GM23338 (cell line): Measurements from ENCODE around the gene AGPAT3.

Source experiments
- CREB1 ChIP-seq: fragments of 250-450 bp; sonication (Bioruptor Pico); IDR thresholded peaks from 2 replicates; pipeline ENCODE4 v1.5.0; 2020; ENCODE audit warnings: low read depth, mild to moderate bottlenecking, moderate library complexity
- CTCF ChIP-seq, 2 experiments: fragments of 200-600 bp in 1 of 2; sonication (generic) in 1 of 2; conservative IDR thresholded peaks; 2 replicates each; pipeline versions ENCODE4 v1.5.1 to v1.6.1; 2016 to 2017; ENCODE audit warnings: antibody characterized with exemption in 2 of 2, low read depth in 2 of 2, mild to moderate bottlenecking in 2 of 2, moderate library complexity in 1 of 2
- EZH2 ChIP-seq: fragments of 200-600 bp; sonication (generic); IDR thresholded peaks from one replicate; pipeline ENCODE4 v1.8.0; 2017; ENCODE audit warnings: antibody characterized with exemption, mild to moderate bottlenecking, low read depth; ENCODE audit not compliant: unreplicated experiment
- EZH2phosphoT487 ChIP-seq: fragments of 200-600 bp; sonication (generic); IDR thresholded peaks from one replicate; pipeline ENCODE4 v1.8.1; 2018; ENCODE audit warnings: antibody characterized with exemption; ENCODE audit not compliant: unreplicated experiment
- JUNB ChIP-seq: IDR thresholded peaks from one replicate; pipeline ENCODE4 v1.6.1; 2016; ENCODE audit warnings: antibody characterized with exemption; ENCODE audit not compliant: unreplicated experiment
- NANOG ChIP-seq: IDR thresholded peaks from 2 replicates; pipeline ENCODE4 v1.6.1; 2016; ENCODE audit warnings: antibody characterized with exemption, borderline replicate concordance
- POLR2AphosphoS5 ChIP-seq: IDR thresholded peaks from 2 replicates; pipeline ENCODE4 v1.6.1; 2016; ENCODE audit warnings: antibody characterized with exemption, low read depth
- STAT1 ChIP-seq: IDR thresholded peaks from one replicate; pipeline ENCODE4 v1.6.1; 2016; ENCODE audit warnings: antibody characterized with exemption; ENCODE audit not compliant: unreplicated experiment
- ZNF114 ChIP-seq: fragments of 250-450 bp; sonication (Bioruptor Pico); IDR thresholded peaks from 2 replicates; pipeline ENCODE4 v1.5.0; 2020; ENCODE audit warnings: mild to moderate bottlenecking, moderate library complexity
- ZNF331 ChIP-seq: fragments of 250-450 bp; sonication (Bioruptor Pico); IDR thresholded peaks from 2 replicates; pipeline ENCODE4 v1.5.0; 2020; ENCODE audit warnings: low read depth, mild to moderate bottlenecking, moderate library complexity
- ZNF462 ChIP-seq: fragments of 250-450 bp; sonication (Bioruptor Pico); IDR thresholded peaks from 2 replicates; pipeline ENCODE4 v1.5.0; 2020; ENCODE audit warnings: mild to moderate bottlenecking, moderate library complexity
- TF ChIP-seq, protein P1 (sequence below): IDR thresholded peaks from one replicate; pipeline ENCODE4 v1.6.1; 2018; ENCODE audit warnings: antibody characterized with exemption; ENCODE audit not compliant: unreplicated experiment
- TF ChIP-seq, protein P2 (sequence below): IDR thresholded peaks from 2 replicates; pipeline ENCODE4 v1.6.1; 2016; ENCODE audit warnings: antibody characterized with exemption

DNA sequence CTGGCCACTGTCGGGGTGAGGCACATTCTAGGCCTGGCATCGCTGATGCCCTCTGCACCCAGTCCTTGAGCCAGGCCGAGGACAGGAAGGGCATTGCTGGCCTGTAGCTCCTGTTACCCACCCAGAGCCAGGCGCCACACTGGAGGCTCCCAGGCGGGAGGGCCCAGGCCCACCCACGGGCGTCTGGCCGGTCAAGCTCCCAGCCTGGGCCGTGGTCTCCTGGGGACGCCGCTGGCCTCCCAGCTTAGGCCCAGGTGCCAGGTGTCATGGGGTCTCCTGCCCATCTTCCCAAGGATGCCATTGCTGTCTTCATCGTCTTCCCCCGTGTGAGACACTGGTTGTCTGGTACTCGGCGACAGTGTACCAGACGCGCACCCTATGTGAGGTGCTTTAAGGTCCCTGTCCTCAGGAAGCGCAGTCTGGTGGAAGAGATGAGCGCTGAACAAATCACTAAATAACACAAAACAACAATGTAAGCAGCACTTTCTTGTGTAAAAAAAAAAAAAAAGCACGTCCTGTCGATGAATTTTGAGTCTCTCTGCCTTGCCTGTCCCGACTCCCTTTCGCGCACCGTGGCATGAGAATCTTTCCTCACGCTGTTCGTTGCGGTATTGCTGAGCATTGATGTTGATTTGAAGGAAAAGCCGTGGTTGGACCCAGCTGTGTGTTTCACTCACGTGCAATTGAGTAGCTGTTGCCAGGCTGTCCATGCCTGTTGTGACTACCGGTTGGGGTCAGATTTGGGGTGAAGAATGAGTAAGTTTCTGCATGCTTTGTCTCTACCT is 120.1 kb downstream of the AGPAT3 start:
- TF ChIP-seq CTCF (conservative IDR thresholded peaks at IDR 0.05; ENCODE audit: low read depth in 2 of 2) = no peak
- TF ChIP-seq JUNB = no peak
- no peak for TF ChIP-seq EZH2
- TF ChIP-seq, protein P1, sequence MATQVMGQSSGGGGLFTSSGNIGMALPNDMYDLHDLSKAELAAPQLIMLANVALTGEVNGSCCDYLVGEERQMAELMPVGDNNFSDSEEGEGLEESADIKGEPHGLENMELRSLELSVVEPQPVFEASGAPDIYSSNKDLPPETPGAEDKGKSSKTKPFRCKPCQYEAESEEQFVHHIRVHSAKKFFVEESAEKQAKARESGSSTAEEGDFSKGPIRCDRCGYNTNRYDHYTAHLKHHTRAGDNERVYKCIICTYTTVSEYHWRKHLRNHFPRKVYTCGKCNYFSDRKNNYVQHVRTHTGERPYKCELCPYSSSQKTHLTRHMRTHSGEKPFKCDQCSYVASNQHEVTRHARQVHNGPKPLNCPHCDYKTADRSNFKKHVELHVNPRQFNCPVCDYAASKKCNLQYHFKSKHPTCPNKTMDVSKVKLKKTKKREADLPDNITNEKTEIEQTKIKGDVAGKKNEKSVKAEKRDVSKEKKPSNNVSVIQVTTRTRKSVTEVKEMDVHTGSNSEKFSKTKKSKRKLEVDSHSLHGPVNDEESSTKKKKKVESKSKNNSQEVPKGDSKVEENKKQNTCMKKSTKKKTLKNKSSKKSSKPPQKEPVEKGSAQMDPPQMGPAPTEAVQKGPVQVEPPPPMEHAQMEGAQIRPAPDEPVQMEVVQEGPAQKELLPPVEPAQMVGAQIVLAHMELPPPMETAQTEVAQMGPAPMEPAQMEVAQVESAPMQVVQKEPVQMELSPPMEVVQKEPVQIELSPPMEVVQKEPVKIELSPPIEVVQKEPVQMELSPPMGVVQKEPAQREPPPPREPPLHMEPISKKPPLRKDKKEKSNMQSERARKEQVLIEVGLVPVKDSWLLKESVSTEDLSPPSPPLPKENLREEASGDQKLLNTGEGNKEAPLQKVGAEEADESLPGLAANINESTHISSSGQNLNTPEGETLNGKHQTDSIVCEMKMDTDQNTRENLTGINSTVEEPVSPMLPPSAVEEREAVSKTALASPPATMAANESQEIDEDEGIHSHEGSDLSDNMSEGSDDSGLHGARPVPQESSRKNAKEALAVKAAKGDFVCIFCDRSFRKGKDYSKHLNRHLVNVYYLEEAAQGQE = no peak
- no peak for TF ChIP-seq POLR2AphosphoS5
- no peak for TF ChIP-seq EZH2phosphoT487
- no peak for TF ChIP-seq NANOG
- TF ChIP-seq ZNF331 (CRISPR knock-in tag) = no peak
- no peak for TF ChIP-seq CREB1 (CRISPR knock-in tag)
- TF ChIP-seq STAT1 = no peak
- TF ChIP-seq ZNF114 (CRISPR knock-in tag) = no peak
- no peak for TF ChIP-seq ZNF462 (CRISPR knock-in tag)
- TF ChIP-seq, protein P2, sequence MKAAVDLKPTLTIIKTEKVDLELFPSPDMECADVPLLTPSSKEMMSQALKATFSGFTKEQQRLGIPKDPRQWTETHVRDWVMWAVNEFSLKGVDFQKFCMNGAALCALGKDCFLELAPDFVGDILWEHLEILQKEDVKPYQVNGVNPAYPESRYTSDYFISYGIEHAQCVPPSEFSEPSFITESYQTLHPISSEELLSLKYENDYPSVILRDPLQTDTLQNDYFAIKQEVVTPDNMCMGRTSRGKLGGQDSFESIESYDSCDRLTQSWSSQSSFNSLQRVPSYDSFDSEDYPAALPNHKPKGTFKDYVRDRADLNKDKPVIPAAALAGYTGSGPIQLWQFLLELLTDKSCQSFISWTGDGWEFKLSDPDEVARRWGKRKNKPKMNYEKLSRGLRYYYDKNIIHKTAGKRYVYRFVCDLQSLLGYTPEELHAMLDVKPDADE = no peak
